ENCODE results near the gene NFKBIZ. TPM values are rescaled to one million over a fixed set of nuclear protein-coding genes. Genes with fewer than 3 reads are reported as not detected.

Gene NFKBIZ
- total and polyA plus RNA-seq, 2 donors (not counting 1 experiment from before 2014, with no cell fraction given), result 14.7 to 38.8 TPM

DNA sequence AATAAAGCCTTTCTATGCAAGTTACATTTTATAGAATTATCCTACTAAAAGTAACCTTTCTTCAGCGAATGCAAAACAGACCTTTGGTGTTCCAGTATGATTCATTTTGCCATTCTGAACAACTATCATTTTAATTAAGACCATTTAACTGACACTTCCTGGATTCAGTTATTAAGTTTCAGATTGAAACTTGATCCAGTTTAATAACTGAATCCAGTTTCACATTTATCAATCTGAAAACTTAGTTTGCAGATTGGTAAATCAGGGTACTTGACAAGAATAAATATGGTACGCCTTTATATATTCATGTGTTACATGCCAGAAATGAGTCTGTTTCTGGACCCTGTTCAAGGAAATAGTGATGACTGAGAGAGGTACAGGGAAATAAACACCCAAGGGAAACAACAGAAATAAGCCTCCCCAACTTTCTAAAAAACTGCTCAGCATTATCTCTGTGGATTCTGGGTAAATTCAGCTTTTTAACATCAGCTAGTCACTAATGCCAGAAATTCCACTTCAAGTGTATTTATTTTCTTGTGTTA, 23.3 kb upstream of the NFKBIZ start:
- Histone ChIP-seq H3K4me1 (ENCODE audit: control insufficient read depth, extremely low read depth, insufficient read depth, low read length) (peaks cover 4% of the 10 kb centered on the region), H3K36me3 (ENCODE audit: control insufficient read depth, insufficient read depth, low read length) (peaks cover 2% of the 10 kb centered on the region), H3K9ac (ENCODE audit: insufficient read depth, low read length) (no peak overlapping the region), H3K4me3 (replicated peaks in 1 of 4; ENCODE audit: control extremely low read depth in 1 of 4, insufficient read depth in 1 of 4, low read depth in 3 of 4, low read length in 4 of 4) (no peak overlapping the region), H3K27me3 (ENCODE audit: control insufficient read depth, insufficient read depth, low read length) (no peaks in the 10 kb centered on the region), H3K4me2 (ENCODE audit: extremely low read depth, insufficient read depth, low read length) (no peak overlapping the region), H4K20me1 (ENCODE audit: control insufficient read depth, extremely low read depth, insufficient read depth, low read length) (no peaks in the 10 kb centered on the region), H3K27ac (ENCODE audit: insufficient read depth, low read length) (no peak overlapping the region), H3K9me3 (ENCODE audit: control insufficient read depth, insufficient read depth, low read depth, low read length) (no peaks in the 10 kb centered on the region), H2AFZ (ENCODE audit: low read length) (no peak overlapping the region), H3K79me2 (ENCODE audit: control insufficient read depth, insufficient read depth, low read length) (no peaks in the 10 kb centered on the region)
- peak; percentile 24 to 35 for DNase-seq (ENCODE audit: low read depth in 2 of 2)
- TF ChIP-seq EZH2 (IDR thresholded peaks at IDR 0.05; ENCODE audit: low read length, missing control alignments), result no peak
- TF ChIP-seq, protein P1, sequence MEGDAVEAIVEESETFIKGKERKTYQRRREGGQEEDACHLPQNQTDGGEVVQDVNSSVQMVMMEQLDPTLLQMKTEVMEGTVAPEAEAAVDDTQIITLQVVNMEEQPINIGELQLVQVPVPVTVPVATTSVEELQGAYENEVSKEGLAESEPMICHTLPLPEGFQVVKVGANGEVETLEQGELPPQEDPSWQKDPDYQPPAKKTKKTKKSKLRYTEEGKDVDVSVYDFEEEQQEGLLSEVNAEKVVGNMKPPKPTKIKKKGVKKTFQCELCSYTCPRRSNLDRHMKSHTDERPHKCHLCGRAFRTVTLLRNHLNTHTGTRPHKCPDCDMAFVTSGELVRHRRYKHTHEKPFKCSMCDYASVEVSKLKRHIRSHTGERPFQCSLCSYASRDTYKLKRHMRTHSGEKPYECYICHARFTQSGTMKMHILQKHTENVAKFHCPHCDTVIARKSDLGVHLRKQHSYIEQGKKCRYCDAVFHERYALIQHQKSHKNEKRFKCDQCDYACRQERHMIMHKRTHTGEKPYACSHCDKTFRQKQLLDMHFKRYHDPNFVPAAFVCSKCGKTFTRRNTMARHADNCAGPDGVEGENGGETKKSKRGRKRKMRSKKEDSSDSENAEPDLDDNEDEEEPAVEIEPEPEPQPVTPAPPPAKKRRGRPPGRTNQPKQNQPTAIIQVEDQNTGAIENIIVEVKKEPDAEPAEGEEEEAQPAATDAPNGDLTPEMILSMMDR (conservative IDR thresholded peaks at IDR 0.05 in 1 of 2, IDR thresholded peaks at IDR 0.05 in 1 of 2; ENCODE audit: low read depth in 1 of 2, low read length in 2 of 2), result no peak

DNA sequence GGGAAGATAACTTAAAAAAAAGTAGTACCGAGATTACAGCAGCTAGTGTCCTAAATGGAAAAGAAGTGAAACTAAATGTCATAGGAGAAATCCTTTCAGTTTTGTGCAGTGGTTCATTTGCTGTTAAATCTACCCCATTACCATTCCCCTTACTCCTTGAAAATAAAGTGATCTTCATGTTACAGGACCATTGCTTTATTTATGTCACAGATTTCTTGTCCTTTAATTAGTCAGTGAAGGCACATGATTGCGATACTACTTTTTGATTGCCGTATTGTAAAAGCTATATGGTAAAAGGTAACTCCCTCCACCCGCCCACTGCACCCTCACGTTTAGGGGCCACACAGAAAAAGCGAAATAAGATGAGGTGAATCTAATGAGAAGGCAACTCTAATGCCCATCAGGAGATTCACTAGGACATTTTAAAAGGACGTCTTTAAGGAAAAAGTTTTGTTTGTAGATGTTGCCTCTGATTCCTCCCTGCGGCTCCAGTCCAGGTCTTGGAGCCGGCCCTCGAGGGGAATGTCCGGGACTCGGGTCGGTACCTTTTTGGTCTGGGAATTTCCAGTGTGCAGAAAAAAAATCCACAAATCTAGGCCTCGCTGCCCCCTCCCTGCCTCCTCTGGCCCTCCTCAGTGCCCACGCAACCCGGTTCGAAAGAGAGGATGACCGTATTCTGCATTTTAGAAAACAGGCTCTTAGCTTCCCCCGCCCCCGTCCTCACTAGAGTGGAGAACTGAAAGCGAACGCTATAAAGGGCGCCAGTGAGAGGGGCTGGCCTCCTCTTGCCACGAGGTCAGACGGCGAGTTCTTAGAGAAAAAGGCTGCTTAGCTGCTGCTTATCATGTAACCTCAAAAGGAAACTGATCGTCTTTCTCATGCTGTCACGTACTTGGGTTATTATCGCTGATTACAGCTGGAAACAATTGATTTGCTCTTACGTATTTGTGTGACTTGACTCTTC, 21.8 kb upstream of the NFKBIZ start:
- H3K9me3 ChIP-seq (ENCODE audit: control insufficient read depth, insufficient read depth, low read depth, low read length), result no peaks in the 10 kb centered on the region
- peaks cover 4% of the 10 kb centered on the region for H3K4me1 ChIP-seq (ENCODE audit: control insufficient read depth, extremely low read depth, insufficient read depth, low read length)
- peak overlapping the region; percentile 56 to 72 (median 62) for H3K4me3 ChIP-seq (replicated peaks in 1 of 4; ENCODE audit: control extremely low read depth in 1 of 4, insufficient read depth in 1 of 4, low read depth in 3 of 4, low read length in 4 of 4)
- peak overlapping the region; percentile 89 for H2AFZ ChIP-seq (ENCODE audit: low read length)
- no peaks in the 10 kb centered on the region for H4K20me1 ChIP-seq (ENCODE audit: control insufficient read depth, extremely low read depth, insufficient read depth, low read length)
- peak overlapping the region; percentile 54 for H3K9ac ChIP-seq (ENCODE audit: insufficient read depth, low read length)
- H3K79me2 ChIP-seq (ENCODE audit: control insufficient read depth, insufficient read depth, low read length), result no peaks in the 10 kb centered on the region
- no peaks in the 10 kb centered on the region for H3K36me3 ChIP-seq (ENCODE audit: control insufficient read depth, insufficient read depth, low read length)
- H3K4me2 ChIP-seq (ENCODE audit: extremely low read depth, insufficient read depth, low read length), result peak overlapping the region; percentile 97
- H3K27me3 ChIP-seq (ENCODE audit: control insufficient read depth, insufficient read depth, low read length), result no peaks in the 10 kb centered on the region
- TF ChIP-seq, protein P1 (conservative IDR thresholded peaks at IDR 0.05 in 1 of 2, IDR thresholded peaks at IDR 0.05 in 1 of 2; ENCODE audit: low read depth in 1 of 2, low read length in 2 of 2), result no peak
- TF ChIP-seq EZH2 (IDR thresholded peaks at IDR 0.05; ENCODE audit: low read length, missing control alignments), result no peak
- peak; percentile 74 to 87 for DNase-seq (ENCODE audit: low read depth in 2 of 2)
- H3K27ac ChIP-seq (ENCODE audit: insufficient read depth, low read length), result peak overlapping the region; percentile 75

DNA sequence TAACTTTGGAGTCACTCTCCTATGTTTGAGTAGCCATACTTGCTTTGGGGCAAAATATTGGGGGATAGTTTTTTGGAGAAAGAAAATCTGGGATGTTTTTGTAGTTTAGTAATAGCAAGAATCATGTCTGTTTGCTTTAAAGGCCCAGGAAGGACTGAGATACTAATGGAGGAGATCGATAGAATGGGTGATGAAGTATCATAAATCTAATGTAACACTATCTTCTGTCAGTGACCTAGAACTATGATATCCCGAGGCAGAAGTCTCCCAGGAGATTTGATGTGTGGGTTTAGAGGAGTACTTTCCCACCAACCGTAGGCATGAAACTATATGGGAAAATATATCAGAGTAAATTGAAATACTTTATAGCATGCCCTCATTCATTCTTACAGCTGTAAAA, 21.0 kb upstream of the NFKBIZ start:
- DNase-seq (ENCODE audit: low read depth in 2 of 2), result no peak
- H3K79me2 ChIP-seq (ENCODE audit: control insufficient read depth, insufficient read depth, low read length), result no peaks in the 10 kb centered on the region
- no peak overlapping the region for H3K9ac ChIP-seq (ENCODE audit: insufficient read depth, low read length)
- no peaks in the 10 kb centered on the region for H3K36me3 ChIP-seq (ENCODE audit: control insufficient read depth, insufficient read depth, low read length)
- TF ChIP-seq, protein P1 (conservative IDR thresholded peaks at IDR 0.05 in 1 of 2, IDR thresholded peaks at IDR 0.05 in 1 of 2; ENCODE audit: low read depth in 1 of 2, low read length in 2 of 2), result no peak
- TF ChIP-seq EZH2 (IDR thresholded peaks at IDR 0.05; ENCODE audit: low read length, missing control alignments), result no peak
- peaks cover 4% of the 10 kb centered on the region for H3K4me1 ChIP-seq (ENCODE audit: control insufficient read depth, extremely low read depth, insufficient read depth, low read length)
- peak overlapping the region; percentile 97 for H3K4me2 ChIP-seq (ENCODE audit: extremely low read depth, insufficient read depth, low read length)
- H3K4me3 ChIP-seq (replicated peaks in 1 of 4; ENCODE audit: control extremely low read depth in 1 of 4, insufficient read depth in 1 of 4, low read depth in 3 of 4, low read length in 4 of 4), result peak overlapping the region; percentile 56 to 72 (median 62)
- H3K27ac ChIP-seq (ENCODE audit: insufficient read depth, low read length), result peak overlapping the region; percentile 75
- H4K20me1 ChIP-seq (ENCODE audit: control insufficient read depth, extremely low read depth, insufficient read depth, low read length), result no peaks in the 10 kb centered on the region
- no peaks in the 10 kb centered on the region for H3K9me3 ChIP-seq (ENCODE audit: control insufficient read depth, insufficient read depth, low read depth, low read length)
- peak overlapping the region; percentile 29 for H2AFZ ChIP-seq (ENCODE audit: low read length)
- H3K27me3 ChIP-seq (ENCODE audit: control insufficient read depth, insufficient read depth, low read length), result no peaks in the 10 kb centered on the region
